Activated CD8-positive, alpha-beta memory T cell treated with anti-CD3 and anti-CD28 coated beads, Interleukin-2, amount 50 U/mL, for 4 hours (primary cell): ENCODE measurements around the gene CDC42EP5.

Experiments
- DNase-seq: peaks from one replicate; pipeline ENCODE4 v3.0.0-alpha.2; 2020

CDC42EP5 gene

GRCh38 chr19:54424660-54425381 is 48.3 kb downstream of the CDC42EP5 start:
- DNase-seq: no peak

- no peak for DNase-seq
Observed at GRCh38 chr19:54424201-54424600, 48.9 kb downstream of the CDC42EP5 start.

GRCh38 chr19:54422136-54422535 is 51.0 kb downstream of the CDC42EP5 start:
- DNase-seq: no peak

- DNase-seq: no peak
Observed at GRCh38 chr19:54421521-54421920, 51.6 kb downstream of the CDC42EP5 start.

GRCh38 chr19:54421169-54421516 is 52.0 kb downstream of the CDC42EP5 start:
- DNase-seq: no peak

- no peak for DNase-seq
Observed at GRCh38 chr19:54420383-54421168, 52.5 kb downstream of the CDC42EP5 start.

- no peak for DNase-seq
Observed at GRCh38 chr19:54420068-54420382, 53.1 kb downstream of the CDC42EP5 start.

DNA sequence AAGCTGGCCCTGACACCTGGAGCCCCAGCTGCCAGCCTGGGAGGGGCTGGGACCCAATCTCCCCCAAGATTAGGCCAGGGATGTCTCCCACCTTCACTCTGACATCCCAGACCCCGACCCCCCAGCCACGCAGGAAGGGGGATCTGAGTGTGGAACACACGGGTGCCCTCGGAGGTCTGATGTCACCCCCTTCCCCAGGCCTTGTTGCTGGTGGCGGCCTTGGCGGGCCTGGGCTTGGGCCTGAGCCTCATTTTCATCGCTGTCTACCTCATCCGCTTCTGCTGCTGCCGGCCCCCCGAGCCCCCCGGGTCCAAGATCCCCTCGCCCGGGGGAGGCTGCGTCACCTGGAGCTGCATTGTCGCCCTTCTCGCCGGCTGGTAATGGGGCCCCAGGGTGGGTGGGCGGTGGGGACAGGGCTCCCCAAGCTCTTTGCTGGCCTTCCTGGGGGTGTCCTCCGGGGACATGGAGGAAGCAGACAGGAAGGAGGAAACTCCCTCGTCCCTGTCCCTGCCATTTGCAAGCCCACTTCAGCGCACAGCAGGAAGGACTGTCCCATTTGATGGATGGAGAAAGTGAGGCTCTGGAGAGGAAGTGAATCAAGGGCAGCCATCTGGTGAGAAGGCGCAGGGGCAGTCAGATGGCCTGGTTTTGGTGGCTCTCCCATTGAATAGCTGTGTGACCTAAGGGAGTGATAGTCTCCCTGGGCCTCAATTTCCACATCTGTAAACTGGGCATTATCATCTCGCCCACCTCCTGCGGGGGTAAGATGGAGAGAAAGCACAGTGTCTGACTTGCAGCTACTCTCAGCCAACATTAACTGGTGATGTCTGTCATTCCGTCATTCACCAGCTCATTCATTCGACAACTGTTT is 53.9 kb downstream of the CDC42EP5 start:
- no peak for DNase-seq

DNA sequence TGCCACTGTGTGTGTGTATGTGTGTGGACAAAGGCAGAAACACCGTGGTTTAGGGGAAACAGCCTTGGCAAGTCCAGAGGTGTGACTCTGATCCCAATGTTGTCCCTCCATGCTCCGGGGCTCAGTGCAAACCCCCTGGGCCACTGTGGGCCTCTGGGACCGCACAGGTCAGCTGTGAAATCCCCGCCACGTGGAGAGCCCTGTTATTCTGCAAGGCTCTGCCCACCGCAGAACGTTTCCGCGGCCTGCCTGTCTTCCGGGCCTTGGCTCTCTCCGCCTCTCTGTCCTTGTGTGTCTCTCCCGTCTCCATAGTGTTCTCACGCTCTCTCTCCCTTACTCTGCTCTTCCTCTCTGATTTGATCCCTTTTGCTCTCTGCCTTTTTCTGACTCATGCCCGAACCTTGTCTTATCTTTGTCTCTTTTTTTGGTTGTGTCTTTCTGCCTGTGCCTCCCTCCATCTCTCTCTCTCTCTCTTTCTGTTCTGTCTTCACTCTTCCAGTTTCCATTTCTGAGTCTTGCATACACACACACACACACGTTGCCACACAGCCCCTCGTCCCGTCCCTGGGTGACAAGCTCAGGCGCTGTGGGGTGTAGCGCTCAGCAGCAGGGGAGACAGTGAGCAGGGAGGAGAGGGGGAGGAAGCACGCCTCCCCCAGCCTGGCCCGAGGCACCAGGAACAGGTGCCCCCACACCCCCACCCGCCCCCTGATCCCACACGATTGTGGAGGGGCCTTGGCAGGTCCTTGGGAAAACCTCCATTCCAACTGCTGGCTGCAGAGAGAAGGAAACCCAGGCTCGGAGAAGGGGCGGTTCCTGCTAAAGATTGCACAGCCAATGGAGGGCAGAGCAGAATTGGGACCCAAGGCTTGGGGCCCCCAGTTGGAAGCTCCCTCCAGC is 54.8 kb downstream of the CDC42EP5 start:
- DNase-seq: no peak

- DNase-seq: no peak
Observed at GRCh38 chr19:54416695-54417491, 56.2 kb downstream of the CDC42EP5 start.

- DNase-seq: no peak
Observed at GRCh38 chr19:54415901-54416673, 57.0 kb downstream of the CDC42EP5 start.

GRCh38 chr19:54415208-54415900 is 57.7 kb downstream of the CDC42EP5 start, which contains the start of gene TTYH1:
Gene TTYH1 (plus strand): TSS chr19:54415464. CDS start chr19:54415553, 89 bp downstream.
- DNase-seq: peak; percentile 53
